Measurements from ENCODE around the gene ZNF445. TPM values are rescaled to one million over a fixed set of nuclear protein-coding genes. Genes with fewer than 3 reads are reported as not detected.

ZNF445 gene
- total RNA-seq, 1 donor from 2014 or later = 54.1 TPM

DNA sequence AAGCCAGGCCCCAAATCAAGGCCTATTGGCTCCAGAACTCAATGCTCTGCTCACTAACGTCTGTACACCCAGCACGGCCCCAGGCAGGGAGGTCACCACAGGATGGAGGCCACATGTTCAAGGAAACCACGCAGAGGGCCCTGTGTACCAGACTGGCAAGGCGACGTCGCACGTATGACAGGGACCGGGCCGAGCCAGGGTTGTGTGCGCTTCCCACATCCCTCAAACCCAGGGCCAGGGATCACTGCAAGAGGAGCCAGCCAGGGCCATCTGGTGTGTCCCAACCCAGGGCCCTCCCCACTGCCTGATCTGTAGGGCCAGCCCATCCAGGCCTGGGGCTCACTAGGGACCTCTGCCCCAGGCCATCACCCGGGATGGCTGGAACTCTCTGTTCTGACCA lies 62.0 kb downstream of the ZNF445 start:
- H3K4me3 Mint-ChIP-seq = no peak overlapping the region
- H3K27ac Mint-ChIP-seq = no peak overlapping the region
- H3K4me1 Mint-ChIP-seq = no peaks in the 10 kb centered on the region
- peak in 1 of 2 experiments; percentile 25 for DNase-seq (ENCODE audit: low spot score in 2 of 2, unreplicated experiment in 2 of 2)
- no peaks in the 10 kb centered on the region for H3K27me3 Mint-ChIP-seq (ENCODE audit: low read depth)
- H3K36me3 Mint-ChIP-seq = no peaks in the 10 kb centered on the region
- no peaks in the 10 kb centered on the region for H3K9me3 Mint-ChIP-seq
- TF ChIP-seq, protein P1, sequence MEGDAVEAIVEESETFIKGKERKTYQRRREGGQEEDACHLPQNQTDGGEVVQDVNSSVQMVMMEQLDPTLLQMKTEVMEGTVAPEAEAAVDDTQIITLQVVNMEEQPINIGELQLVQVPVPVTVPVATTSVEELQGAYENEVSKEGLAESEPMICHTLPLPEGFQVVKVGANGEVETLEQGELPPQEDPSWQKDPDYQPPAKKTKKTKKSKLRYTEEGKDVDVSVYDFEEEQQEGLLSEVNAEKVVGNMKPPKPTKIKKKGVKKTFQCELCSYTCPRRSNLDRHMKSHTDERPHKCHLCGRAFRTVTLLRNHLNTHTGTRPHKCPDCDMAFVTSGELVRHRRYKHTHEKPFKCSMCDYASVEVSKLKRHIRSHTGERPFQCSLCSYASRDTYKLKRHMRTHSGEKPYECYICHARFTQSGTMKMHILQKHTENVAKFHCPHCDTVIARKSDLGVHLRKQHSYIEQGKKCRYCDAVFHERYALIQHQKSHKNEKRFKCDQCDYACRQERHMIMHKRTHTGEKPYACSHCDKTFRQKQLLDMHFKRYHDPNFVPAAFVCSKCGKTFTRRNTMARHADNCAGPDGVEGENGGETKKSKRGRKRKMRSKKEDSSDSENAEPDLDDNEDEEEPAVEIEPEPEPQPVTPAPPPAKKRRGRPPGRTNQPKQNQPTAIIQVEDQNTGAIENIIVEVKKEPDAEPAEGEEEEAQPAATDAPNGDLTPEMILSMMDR (IDR thresholded peaks at IDR 0.05; ENCODE audit: unreplicated experiment) = no peak

DNA sequence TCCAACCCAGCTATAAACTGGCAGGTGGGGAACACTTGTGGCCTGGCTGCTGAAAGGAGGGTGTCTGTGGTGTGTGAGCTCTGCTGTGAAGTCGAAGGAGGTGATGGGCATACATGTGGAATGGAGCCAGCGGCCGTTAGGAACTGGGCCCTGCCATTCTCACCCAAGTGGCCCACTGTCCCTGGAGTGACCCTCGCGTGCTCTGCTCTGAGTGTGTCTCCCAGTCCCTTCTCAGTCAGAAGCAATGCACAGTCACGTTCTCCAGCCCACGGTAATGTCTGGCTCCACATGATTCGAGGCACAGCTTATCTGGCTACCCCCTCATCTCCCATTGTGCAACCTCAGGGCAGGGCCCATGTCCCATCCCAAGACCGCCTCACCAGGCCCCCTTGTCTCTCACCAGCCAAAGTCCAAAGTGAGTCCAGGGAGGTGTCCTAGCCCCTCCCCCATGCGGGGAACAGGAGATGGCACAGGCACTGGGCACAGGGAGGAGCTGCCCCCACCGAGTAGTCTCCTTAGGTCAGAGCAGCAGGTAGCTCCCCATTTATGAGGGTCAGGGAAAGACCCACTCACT lies 62.9 kb downstream of the ZNF445 start:
- no peaks in the 10 kb centered on the region for H3K9me3 Mint-ChIP-seq
- H3K36me3 Mint-ChIP-seq = no peaks in the 10 kb centered on the region
- peak in 1 of 2 experiments; percentile 27 for DNase-seq (ENCODE audit: low spot score in 2 of 2, unreplicated experiment in 2 of 2)
- H3K4me3 Mint-ChIP-seq = no peak overlapping the region
- H3K27me3 Mint-ChIP-seq (ENCODE audit: low read depth) = no peaks in the 10 kb centered on the region
- H3K4me1 Mint-ChIP-seq = no peaks in the 10 kb centered on the region
- TF ChIP-seq, protein P1 (IDR thresholded peaks at IDR 0.05; ENCODE audit: unreplicated experiment) = no peak
- H3K27ac Mint-ChIP-seq = no peak overlapping the region

DNA sequence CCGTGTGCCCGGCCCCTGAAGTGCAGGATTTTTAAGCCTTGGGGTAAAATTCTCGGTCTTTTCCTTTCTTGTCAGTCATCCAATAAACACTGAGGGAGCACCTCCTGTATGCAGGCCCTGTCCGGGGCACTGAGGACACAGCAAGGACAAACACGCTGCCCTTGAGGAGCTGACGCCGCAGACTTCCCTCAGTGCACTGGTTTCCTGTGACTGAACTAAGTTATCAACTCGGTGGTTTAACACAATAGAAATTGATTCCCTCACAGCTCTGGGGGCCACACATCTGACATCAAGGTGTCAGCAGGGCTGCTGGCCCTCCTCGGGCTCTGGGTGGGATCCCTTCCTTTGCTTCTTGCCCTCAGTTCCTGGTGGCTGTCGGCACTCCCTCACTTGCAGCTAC lies 65.1 kb downstream of the ZNF445 start:
- H3K27me3 Mint-ChIP-seq (ENCODE audit: low read depth) = no peaks in the 10 kb centered on the region
- H3K27ac Mint-ChIP-seq = no peak overlapping the region
- H3K4me1 Mint-ChIP-seq = no peaks in the 10 kb centered on the region
- H3K36me3 Mint-ChIP-seq = peaks cover 3% of the 10 kb centered on the region
- H3K9me3 Mint-ChIP-seq = no peaks in the 10 kb centered on the region
- H3K4me3 Mint-ChIP-seq = no peak overlapping the region
- no peak for DNase-seq (ENCODE audit: low spot score in 2 of 2, unreplicated experiment in 2 of 2)
- TF ChIP-seq, protein P1 (IDR thresholded peaks at IDR 0.05; ENCODE audit: unreplicated experiment) = no peak

DNA sequence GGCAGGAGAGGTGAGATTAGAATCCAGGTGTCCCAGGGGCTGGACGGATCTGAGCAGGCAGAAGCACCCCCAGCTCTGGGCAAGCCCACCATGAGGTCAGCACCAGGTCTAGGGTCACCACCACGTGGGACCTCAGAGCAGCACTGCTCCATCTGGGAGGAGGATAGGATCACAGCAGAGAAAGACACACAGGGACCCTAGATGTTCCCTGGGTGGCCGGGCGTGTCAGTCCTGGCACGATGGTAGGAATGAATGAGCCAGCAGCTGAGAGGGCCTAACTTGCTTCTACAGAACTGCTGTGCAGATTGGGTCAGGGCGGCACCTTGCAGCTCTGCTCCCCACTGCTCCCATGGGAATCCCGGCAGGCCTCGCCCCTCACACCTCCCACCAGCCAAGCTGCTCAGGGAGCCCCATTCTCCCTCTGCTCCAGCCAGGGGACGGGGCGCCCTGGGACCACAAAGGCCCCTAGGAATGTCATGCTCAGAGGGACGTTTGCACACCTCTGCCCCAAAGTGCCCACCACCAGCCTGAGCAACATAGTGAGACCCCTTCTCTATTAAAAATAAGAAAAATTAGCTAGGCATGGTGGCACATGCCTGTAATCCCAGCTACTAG lies 66.3 kb downstream of the ZNF445 start:
- no peaks in the 10 kb centered on the region for H3K27me3 Mint-ChIP-seq (ENCODE audit: low read depth)
- no peak overlapping the region for H3K4me3 Mint-ChIP-seq
- H3K36me3 Mint-ChIP-seq = peaks cover 4% of the 10 kb centered on the region
- H3K9me3 Mint-ChIP-seq = no peaks in the 10 kb centered on the region
- TF ChIP-seq, protein P1 (IDR thresholded peaks at IDR 0.05; ENCODE audit: unreplicated experiment) = no peak
- no peak overlapping the region for H3K27ac Mint-ChIP-seq
- H3K4me1 Mint-ChIP-seq = no peaks in the 10 kb centered on the region
- DNase-seq (ENCODE audit: low spot score in 2 of 2, unreplicated experiment in 2 of 2) = no peak

DNA sequence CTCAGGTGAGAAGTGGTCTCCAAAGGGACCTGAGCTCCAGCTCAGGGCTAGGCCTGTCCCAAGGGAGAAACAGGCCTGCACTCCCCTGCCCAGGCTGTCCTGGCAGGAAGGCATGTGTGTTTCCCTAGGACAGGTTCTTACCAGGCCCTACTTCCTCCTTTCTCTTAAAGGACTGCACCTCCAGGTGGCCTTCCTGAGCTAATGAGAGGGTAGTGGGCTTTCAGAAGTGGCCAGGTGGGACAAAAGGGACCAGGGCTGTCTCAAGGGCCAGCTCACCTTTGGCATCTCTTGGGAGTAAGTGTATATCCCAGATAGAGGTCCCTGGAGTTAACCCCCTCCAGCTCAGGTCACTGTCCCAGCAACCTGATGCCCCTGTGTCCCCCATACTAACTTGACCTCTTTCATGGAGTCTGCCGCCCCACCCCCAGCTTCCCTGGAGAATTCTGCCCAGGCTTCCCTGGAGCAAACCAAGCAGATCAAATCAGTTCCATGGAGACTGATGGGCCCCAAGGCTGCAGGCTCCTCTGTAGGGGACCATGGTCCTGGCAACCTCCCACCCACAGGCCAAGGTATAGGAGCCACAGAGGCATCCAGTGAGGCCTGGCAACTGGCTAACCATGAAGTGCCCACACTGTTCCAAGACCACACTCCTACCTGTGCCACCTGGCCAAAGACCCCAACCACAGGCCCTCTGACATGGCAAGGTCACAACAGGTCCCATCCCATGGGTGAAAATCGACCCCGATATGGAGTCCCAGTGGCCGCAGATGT lies 67.6 kb downstream of the ZNF445 start:
- Mint-ChIP-seq H3K9me3 (no peaks in the 10 kb centered on the region), H3K36me3 (peaks cover 4% of the 10 kb centered on the region), H3K4me3 (no peak overlapping the region), H3K4me1 (no peaks in the 10 kb centered on the region), H3K27ac (no peak overlapping the region), H3K27me3 (ENCODE audit: low read depth) (no peaks in the 10 kb centered on the region)
- no peak for DNase-seq (ENCODE audit: low spot score in 2 of 2, unreplicated experiment in 2 of 2)
- TF ChIP-seq, protein P1 (IDR thresholded peaks at IDR 0.05; ENCODE audit: unreplicated experiment) = no peak
